Fibroblast of villous mesenchyme (primary cell): ENCODE results near the gene GSG1. TPM values are rescaled to one million over a fixed set of nuclear protein-coding genes. Genes with fewer than 3 reads are reported as not detected.

Experiments
- DNase-seq: peaks from one replicate; pipeline ENCODE4 v3.0.0-alpha.2; 2010; ENCODE audit warnings: low read depth
- H3K4me3 ChIP-seq: 2 replicates; pipeline ENCODE4 v1.5.1; 2011; ENCODE audit warnings: low read depth, mild to moderate bottlenecking, low read length
- CTCF ChIP-seq: IDR thresholded peaks from 2 replicates; pipeline ENCODE4 v1.5.1; 2012; ENCODE audit warnings: low read depth, mild to moderate bottlenecking, low read length; ENCODE audit not compliant: insufficient read depth
- total RNA-seq: library from RNA; depleted of rRNA; stranded (reverse); fragments of >200 nt; gene quantifications from 2 replicates; pipeline ENCODE4 v1.2.3, GENCODE V29; 2012

The GSG1 gene
- total RNA-seq, 1 donor, result 11.2 TPM

- no peak overlapping the region for H3K4me3 ChIP-seq
- DNase-seq, result no peak
- no peak for TF ChIP-seq CTCF
Observed at GRCh38 chr12:13095266-13095995, 8.0 kb downstream of the GSG1 start.

DNA sequence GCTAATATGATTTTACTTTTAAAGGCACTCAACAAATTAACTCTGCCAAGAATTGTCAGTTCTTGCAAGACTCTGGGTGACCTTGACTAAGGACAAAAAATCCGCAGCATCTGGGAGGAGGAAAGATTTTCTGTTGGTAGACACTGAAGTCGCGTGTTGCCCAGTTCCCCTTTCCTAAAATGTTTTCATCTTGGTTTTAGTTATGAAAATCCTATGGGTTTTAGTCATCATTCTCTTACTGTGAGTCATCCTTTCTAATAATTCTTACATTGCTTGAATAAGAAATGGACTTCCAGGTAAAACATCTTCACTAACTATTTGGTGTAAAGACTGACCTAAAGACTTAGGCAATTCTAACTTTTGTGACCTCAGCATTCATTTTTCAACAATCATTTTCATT, 9.1 kb downstream of the GSG1 start:
- TF ChIP-seq CTCF, result no peak
- DNase-seq, result peak; percentile 50
- no peak overlapping the region for H3K4me3 ChIP-seq

GRCh38 chr12:13093848-13094220, 9.6 kb downstream of the GSG1 start:
- peak; percentile 41 for DNase-seq
- TF ChIP-seq CTCF, result no peak
- H3K4me3 ChIP-seq, result no peak overlapping the region

DNA sequence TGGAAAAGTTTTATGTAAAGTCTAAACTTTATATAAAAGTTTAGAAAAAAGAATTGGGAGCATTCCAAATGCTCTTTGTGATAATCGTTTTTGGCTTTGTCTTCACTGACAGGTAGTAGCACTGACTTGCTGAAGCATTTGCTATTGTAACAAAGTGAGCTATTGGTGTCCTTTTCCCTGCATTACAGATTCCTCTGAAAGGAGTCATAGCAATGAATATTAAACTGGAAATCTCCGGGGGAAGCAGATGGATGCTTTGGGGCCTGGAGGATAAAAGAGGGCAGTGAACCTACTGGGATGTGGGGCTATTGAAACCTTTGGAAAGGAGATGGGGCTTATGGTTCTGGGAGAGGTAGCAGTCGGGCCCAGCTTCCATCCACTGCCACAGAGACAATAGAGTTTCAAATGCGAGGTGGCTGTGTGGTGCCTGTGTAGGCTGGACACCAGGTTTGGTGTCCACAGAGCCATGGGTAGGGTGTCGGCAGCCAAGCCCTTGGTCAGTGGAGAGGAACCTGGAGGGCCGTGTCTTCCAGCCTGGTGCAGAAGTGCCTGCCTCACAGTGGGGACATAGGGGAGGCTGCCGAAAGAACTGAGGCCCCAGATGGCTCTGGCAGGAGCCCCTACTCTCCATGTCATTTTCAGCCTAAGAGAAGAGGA, 10.1 kb downstream of the GSG1 start:
- no peak for TF ChIP-seq CTCF
- DNase-seq, result no peak
- H3K4me3 ChIP-seq, result no peak overlapping the region

- no peak for TF ChIP-seq CTCF
- no peak for DNase-seq
- H3K4me3 ChIP-seq, result no peak overlapping the region
Observed at GRCh38 chr12:13091832-13092231, 11.6 kb downstream of the GSG1 start.

GRCh38 chr12:13090054-13090453, 13.4 kb downstream of the GSG1 start:
- TF ChIP-seq CTCF, result no peak
- H3K4me3 ChIP-seq, result no peak overlapping the region
- no peak for DNase-seq
